Epithelial cell of proximal tubule (primary cell): ENCODE measurements around the gene NT5DC4. TPM values are rescaled to one million over a fixed set of nuclear protein-coding genes. Genes with fewer than 3 reads are reported as not detected.

Experiments
- DNase-seq: peaks from one replicate; pipeline ENCODE4 v3.0.0-alpha.2; 2011; ENCODE audit warnings: low read depth
- H3K4me3 ChIP-seq: 2 replicates; pipeline ENCODE4 v1.5.1; 2011; ENCODE audit warnings: low read depth, mild to moderate bottlenecking, low read length
- total RNA-seq: library from RNA; depleted of rRNA; stranded (reverse); fragments of >200 nt; gene quantifications from 2 replicates; pipeline ENCODE4 v1.2.3, GENCODE V29; 2015
- TF ChIP-seq, protein P1 (sequence below): conservative IDR thresholded peaks from 2 replicates; pipeline ENCODE4 v1.5.1; 2012; ENCODE audit warnings: low read depth, mild to moderate bottlenecking, low read length

NT5DC4 gene
- total RNA-seq, 1 donor from 2014 or later, result not detected

GRCh38 chr2:112723995-112724394 is 3.2 kb downstream of the NT5DC4 start:
- TF ChIP-seq, protein P1, sequence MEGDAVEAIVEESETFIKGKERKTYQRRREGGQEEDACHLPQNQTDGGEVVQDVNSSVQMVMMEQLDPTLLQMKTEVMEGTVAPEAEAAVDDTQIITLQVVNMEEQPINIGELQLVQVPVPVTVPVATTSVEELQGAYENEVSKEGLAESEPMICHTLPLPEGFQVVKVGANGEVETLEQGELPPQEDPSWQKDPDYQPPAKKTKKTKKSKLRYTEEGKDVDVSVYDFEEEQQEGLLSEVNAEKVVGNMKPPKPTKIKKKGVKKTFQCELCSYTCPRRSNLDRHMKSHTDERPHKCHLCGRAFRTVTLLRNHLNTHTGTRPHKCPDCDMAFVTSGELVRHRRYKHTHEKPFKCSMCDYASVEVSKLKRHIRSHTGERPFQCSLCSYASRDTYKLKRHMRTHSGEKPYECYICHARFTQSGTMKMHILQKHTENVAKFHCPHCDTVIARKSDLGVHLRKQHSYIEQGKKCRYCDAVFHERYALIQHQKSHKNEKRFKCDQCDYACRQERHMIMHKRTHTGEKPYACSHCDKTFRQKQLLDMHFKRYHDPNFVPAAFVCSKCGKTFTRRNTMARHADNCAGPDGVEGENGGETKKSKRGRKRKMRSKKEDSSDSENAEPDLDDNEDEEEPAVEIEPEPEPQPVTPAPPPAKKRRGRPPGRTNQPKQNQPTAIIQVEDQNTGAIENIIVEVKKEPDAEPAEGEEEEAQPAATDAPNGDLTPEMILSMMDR, result no peak
- no peak for DNase-seq
- no peak overlapping the region for H3K4me3 ChIP-seq

DNA sequence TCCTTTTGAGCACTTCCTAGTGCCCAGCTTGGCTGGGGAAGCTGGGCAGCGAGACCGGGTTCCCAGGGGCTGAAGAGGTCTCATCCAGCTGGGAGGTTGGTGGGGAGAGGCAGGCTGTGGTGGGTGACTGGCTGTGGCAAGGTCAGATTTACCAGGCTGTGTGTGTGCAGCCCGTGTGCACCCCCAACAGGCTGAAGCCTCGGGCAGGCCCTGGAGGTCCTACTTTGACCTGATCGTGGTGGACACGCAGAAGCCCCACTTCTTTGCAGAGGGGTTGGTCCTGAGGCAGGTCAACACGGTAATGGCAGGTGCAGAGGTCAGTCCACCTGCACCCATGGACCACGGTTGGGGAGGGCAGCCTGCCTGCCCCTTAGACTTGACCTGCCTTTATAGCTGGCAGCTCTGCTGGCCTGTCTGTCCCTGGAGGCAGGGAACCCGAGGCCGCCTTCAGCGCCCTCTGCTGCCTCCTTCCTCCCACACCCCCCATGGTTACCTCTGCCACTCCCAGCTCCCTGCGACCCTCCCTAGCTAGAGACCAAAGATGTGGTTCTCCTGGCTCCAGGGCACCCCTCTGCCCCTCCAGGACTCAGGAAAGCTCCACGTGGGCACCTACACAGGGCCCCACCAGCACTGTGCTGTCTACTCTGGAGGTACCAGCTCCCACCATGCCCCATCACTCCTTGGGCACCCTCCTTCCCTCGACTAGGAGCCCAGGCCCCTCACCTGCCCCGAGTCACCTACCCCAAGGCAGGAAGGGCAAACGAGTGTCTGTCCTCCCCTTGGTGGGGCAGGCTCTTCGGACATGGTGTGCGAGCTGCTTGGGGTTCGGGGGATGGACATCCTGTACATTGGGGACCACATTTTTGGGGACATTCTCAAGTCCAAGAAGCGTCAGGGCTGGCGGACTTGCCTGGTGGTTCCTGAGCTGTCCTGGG is 4.0 kb downstream of the NT5DC4 start:
- DNase-seq, result no peak
- TF ChIP-seq, protein P1, result peak; percentile 46
- no peak overlapping the region for H3K4me3 ChIP-seq

DNA sequence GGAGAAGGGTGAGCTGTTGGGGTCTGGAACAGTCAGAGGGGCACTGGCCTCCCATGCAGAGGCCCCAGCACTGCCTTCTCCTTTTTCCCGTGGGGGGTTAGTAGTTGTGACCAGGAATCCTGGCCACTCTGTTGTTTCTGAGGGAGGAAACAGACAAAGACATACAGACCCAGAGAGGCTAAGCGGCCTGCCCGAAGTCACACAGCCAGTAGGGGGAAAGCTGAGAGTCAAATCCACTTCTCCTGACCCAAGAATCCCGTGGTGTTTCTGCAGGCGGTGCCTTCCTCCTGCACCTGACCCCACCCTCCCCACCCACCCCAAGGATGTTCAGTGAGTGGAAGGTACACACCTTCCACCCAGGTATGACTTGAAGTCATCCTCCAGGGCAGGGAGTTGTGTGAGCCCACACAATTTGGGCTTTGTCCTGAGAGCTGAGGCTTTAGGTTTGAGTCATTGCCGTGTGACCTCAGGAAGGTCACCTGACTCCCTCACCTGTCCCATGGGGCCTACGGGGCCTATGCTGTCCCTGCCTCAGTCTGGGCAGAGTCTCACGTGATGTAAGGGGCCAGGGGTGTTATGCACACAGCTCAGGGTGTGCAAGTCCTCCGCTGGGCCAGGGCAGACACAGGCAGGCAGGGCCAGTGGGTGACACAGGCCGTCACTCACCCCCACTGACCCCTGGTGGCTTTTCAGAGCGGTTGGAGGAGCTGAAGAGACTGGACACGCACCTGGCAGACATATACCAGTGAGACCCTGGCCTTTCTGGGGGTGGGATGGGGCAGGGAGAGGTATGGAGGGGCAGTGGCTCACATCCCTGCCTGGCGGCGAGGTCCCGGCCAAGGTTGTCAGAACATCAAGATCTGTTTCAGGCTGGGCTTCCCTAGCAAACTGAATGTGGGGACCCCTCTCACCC is 5.0 kb downstream of the NT5DC4 start:
- TF ChIP-seq, protein P1, result no peak
- H3K4me3 ChIP-seq, result no peak overlapping the region
- DNase-seq, result no peak

DNA sequence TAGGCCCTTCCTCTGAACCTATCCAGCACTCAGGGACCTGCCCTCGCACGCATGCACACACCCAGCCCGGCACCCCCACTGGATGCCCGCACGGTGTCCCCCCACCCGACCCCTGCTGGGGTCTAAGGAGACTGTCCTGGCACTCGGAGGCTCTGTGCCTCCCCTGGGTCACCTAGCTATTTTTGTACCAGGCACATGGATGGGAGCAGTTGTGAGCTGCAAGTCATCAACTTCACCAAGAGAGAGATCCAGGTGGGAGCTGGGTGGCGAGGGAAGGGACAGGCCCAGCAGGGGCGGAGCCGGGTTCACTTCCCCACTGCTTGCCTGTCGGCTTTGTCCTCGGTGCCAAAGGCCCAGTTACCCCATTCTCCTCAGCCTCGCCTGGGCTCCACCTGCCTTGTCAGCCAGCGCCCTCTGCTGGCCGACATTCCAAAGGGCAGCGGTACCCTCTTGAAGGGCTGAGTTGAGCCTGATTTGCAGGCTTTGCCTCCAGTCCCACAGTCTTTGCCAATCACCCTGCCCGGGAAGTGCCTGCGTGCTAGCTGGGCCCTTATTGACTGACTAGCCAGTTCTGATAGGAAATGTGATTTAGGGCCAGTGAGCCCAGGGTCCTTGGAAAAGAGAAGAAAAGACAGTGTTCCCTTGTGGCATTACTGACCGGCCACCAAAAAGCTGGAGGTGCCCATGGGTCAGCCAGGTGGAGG is 5.8 kb downstream of the NT5DC4 start:
- TF ChIP-seq, protein P1, result peak; percentile 97
- no peak overlapping the region for H3K4me3 ChIP-seq
- DNase-seq, result no peak

- TF ChIP-seq, protein P1, result no peak
- H3K4me3 ChIP-seq, result no peak overlapping the region
- no peak for DNase-seq
Observed at GRCh38 chr2:112727276-112728028, 6.6 kb downstream of the NT5DC4 start.

GRCh38 chr2:112728029-112728362 is 7.2 kb downstream of the NT5DC4 start:
- TF ChIP-seq, protein P1, result no peak
- DNase-seq, result no peak
- H3K4me3 ChIP-seq, result no peak overlapping the region
